ENCODE results near the gene SPNS2.
A peak's percentile ranks its signal among the peaks of the same experiment; 100 is the strongest.

The SPNS2 gene

DNA sequence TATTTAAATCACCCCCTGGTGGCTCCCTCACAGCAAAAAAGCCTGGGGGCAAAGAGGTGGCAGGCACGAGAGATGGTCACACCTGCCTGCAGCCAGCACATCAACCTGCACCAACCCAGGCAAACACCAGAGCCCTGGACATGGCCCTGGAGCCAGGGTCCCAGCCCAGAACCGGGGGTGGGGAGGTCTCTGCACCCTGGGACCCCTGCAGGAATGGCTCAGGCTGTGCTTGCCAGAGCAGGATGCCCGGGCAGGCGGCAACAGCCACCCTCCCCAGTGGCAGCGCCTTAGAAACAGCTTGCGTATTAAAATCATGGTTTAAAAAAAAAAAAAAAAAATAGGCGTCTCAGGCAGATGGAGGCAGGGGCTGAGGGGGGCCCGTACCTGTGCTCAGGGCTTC, 40.3 kb downstream of the SPNS2 start:
- DNase-seq: no peak

DNA sequence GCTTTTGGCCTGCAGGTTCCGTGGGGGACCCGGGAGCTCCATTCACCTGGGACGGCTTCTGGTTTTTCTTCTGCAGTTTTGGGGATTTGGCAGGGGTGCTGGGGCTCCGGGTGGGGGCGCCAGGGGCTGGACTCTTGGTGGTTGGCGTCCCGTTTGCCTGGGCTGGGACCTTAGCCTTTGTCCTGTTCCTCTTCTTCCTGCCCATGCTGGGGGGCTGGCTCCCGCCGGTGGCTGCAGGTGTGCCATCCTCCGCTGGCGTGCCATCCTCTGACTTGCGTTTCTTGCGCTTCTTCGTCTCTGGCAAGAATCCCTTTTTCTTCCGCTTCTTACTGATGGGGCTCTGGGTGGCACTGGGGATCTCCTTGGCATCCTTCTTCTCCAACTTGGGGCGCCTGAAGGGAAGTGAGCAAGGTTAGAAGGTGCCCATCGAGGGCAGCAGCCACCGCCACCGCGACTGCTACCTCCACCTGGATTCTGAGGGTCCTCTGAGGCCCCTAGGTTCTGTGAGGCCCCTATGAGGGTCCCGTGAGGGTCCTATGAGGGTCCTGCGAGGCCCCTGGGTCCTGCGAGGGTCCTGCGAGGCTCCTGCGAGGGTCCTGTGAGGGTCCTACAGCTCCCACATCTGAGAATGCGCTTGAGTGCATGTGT, 41.0 kb downstream of the SPNS2 start:
- no peak for DNase-seq

DNA sequence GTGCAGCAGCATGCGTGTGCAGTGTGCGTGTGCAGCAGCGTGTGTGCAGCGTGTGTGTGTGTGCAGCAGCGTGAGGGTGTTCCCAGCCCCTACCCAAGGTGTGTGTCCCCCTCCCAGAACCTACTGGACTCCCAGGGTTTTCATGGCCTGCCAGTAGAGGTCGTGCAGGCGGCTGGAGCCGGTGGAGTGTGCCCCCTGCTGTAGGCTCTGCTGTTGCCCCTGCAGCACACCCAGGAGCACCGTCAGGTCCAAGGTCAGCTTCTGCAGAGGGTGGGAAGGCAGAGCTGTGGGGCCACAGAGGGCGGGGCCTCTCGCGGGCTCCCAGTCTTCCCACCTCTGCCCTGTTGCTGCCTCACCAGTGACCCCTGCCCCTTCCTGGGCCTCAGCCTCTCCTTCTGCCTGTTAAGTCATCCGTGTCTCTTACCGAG, 41.6 kb downstream of the SPNS2 start:
- peak; percentile 35 for DNase-seq

DNA sequence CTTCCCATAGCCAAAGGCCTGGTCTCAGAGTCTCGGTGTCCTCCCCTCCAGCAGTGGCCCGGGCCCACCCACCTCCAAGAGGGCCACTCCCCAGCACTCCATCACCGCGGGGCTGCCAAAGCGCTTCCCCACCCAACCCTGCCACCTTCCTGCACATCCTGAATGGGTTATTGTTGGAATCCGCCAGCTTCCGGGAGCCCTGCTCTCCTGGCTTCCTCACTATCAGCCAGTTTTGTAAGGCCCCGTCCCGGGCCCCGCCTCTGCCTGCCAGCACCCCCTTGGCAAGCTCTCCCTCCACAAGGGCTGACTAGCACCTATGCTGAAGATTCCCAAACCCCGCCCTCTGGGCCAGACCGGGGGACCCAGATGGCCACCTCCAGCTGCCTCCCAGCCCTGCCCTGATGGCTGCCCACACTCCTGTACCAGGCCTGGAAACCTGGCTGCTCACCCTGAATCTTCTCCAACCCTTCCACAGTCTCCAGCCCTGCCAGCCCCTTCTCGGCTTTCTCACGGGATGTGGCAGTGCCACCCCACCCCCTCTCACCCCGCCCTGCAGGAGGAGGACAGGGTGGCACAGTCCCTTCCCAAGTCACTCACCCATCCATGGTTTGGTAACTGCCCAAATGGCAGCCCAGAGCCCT, 42.1 kb downstream of the SPNS2 start:
- DNase-seq: no peak

DNA sequence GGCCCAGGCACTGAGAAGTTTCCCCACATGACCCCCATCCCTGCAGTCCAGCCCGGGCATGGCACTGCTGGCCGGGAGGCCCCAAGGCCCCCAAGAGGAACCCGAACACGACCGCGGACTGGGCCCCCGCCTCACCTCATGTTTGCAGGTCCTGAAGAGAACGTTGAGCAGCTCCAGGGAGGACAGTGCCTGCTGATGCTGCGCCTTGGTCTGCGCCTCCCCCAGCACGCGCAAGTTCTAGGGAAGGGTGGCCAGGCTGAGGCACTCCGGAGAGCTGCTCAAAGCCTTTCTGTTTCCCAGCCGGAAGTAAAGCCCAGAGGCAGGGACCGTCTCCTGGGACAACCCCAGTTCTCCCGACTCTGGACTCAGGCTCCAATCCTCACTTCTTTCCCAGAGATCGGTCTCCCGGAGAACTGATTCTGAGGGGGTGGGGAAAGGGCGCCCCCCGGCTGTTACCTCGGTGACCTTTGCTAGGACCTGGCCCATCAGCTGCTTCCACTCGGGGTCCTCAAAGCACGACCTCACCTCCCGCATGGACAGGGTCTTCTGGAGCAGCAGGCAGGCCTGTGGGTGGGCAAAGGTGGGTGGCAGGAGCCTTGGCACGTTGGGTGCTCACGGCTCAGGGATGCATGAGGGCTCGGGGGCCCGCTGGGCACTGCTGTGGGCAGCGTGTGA, 42.8 kb downstream of the SPNS2 start:
- no peak for DNase-seq

DNA sequence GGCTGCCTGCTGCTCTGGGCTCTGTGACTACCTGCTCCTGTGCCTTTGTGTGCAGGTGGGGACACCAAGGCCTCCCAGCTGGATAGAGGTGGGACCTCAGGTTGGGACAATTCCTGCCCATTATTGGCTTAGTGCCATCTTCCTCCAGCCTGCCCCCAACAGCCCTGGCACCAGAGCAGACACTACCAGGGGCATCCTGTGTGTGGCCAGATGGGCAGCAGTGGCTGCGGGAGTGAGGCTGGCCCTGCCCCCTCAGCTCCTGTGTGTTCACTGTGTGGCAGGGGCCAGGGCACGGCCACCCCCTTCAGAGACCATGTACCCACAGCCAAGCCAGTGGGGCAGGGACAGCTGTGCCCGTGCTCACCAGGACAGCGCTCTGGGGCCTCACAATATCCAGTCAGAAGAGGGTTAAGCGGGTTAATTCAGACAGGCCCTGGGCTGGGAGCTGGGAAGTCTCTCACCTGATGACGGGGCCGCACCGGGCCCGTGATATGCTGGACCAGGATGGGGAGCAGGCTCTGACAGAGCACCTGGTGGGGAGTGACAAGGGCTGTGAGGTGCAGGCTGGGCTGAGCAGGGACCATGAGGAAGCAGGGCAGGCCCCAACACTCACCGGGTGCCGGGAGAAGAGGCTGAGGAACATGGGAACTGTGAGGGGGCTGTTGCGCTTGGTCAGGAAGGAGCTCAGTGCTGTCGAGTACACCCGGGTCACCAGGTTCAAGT, 43.5 kb downstream of the SPNS2 start:
- DNase-seq: no peak

DNA sequence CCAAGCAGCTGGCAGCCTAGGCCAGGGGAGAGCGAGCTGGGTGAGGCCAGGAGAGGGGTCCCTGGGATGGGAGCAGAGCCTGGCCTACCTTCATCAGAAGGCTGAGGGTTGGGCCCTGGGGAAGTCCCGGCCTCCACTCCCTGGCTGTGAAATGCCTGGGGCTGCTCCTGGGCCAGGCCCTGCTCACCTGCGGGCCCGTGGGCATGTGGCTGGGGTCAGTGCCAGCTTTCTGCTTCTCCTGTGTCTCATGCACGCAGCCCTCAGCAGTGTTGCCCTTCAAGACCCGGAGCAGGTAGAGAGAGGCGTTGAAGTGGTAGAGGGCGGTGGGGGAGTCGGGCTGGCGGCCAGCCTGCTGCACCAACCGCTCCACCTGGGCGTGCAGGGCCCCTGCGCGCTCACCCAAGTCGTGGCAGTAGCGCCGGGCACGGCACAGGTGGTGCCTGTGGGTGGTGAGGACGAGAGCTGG, 44.1 kb downstream of the SPNS2 start:
- no peak for DNase-seq

DNA sequence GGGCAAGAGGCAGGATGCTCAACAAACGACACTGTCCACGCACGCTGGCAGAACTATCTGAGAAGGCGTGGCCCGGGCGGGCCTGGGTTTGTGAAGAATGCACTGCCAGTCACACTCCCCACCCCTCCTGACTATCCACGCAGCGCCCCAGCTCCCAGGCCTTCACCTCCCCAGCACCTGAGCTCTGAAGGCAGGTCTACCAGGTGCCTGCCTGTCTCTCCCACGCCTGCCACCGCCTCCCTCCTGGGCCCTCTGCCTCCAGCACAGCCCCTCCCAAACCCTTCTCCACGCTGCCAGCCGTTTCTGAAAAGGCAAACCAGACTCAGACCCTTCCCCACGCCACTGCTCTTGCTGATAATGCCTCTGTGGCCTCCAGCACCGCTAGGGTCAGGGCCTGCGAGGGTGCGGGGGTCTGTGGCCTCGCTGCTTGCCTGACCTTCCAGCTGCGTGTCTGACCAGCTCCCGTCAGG, 44.9 kb downstream of the SPNS2 start:
- no peak for DNase-seq

DNA sequence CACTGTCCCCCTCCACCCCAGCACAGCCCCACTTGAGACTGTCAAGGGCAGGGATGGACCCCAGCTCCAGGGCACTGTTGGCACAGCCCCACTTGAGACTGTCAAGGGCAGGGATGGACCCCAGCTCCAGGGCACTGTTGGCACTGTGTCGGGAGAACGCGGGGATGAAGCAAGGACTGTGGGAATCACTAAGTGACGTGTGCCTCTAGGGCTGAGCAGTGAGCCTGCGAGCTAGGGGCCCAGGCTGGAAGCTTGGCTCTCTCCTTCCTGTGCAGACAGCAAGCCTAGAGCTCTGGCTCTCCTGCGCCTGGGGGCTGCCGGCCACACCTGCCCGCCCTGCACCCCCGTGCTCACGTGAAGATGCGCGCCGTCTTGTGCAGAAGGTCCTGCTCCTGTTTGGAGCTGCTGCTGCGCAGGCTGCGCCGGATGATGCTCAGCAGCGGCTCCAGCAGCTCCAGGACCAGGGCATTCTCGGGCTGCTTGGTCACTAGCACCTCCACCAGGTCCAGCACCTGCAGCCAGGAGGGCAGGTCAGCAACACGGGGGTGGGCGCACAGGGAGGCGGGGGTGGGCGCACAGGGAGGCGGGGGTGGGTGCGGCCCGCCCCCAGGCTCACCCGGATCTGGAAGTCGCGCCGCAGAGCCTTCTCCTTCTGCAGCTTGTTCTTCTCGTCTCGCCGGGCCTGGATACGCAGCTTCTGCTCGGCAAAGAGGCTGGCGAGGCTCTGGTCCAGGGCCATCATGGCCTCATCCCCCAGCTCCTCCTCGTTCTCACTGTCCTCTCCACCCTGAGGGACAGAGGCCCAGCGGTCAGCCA, 45.7 kb downstream of the SPNS2 start:
- no peak for DNase-seq

DNA sequence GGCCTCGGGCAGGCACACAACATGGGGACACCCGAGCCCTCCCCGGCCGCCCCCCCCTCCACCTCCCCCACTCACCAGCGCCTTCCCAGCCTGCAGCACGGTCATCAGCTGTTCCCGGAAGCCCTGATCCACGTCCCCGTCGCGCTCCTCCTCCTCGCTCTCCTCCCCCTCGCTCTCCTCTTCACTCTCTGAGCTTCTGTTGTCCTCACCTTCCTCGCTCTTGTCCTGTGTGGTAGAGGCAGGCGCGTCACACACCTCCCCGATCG, 46.2 kb downstream of the SPNS2 start:
- DNase-seq: no peak

DNA sequence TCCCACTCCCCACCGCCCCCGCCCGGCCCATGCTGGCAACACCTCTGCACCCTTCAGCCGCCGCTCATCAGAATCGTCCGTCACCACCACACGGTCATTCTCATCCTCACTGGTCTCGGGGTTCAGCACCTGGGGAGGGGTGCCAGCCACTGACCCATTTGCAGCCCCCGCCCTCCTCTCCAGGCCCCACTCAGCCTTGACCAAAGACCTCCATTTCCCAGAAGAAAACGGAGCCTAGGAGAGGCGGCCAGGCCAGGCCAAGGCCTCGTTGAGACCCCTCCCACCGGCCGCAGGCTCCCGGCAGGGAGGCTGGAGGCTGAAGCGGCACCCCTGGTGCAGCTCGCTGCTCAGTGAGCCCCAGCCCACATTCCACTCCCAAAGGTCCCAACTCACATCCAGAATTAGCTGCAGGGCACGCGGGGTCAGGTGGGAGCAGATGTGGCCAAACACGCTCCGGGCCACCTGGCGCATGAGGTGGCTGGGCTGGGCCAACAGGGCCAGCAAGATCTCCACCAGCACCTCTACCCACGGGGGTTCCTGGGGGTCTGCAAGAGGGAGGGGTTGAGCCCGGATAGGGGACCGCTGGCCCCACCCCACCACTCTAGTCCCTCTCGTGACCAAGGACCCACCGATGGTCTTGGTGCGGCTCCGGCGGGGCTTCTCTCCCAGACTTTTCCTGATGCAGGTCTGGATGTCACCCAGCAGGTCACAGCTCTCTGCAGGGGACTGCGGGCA, 46.7 kb downstream of the SPNS2 start:
- DNase-seq: no peak

DNA sequence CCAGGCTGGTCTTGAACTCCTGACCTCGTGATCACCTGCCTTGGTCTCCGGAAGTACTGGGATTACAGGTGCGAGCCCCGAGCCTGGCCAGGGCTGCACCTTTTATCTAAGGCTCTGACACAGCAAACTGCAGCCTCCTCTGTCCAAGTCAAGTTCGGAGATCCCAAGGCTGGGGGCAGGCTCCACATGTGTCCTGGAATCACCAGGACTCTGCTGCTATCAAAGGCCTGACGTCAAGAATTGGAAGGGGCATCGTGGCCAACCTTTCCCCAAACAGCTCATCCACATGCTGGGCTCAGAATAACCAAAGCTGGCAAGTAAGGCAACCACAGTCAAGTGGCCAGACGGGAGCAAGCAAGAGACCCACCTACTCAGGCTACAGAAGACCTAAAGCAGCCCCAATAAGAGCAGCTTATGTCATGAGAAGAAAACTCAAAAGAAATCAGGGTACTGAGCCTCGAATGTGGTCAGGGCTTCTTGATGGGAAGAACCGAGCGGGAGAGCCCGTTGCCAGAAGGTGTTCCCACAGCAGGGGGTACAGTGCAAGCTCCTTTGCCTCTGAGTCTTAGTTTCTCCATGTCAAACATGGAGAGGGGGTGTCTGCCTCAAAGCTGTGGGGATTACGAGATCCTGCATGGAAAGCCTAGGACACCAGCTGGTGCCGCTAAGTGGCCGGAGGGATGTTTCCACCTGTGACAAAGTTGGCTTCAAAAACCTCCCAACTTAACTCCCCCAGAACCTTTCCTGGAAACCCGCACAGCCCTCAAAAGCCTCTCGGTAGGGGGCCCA, 48.6 kb downstream of the SPNS2 start:
- DNase-seq: no peak

DNA sequence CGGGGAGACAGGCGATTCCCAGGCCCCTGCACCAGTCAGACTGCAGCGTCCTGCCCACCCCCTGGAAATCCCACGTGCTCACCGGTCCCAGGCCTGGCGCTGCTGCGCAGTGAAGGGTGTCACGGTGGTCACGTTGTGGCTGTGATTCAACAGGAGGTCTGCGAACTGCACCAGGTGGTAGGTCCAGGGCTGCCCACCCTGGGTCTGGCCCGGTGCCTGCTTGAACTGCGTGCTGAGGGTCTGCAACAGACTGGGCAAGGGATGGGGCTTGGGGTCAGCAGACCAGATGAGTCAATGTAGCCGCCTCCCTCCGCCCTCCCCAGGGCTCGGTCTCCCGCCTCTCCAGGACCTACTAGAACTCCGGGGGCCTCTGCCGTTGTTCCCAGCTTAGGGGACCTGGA, 49.4 kb downstream of the SPNS2 start:
- DNase-seq: no peak

DNA sequence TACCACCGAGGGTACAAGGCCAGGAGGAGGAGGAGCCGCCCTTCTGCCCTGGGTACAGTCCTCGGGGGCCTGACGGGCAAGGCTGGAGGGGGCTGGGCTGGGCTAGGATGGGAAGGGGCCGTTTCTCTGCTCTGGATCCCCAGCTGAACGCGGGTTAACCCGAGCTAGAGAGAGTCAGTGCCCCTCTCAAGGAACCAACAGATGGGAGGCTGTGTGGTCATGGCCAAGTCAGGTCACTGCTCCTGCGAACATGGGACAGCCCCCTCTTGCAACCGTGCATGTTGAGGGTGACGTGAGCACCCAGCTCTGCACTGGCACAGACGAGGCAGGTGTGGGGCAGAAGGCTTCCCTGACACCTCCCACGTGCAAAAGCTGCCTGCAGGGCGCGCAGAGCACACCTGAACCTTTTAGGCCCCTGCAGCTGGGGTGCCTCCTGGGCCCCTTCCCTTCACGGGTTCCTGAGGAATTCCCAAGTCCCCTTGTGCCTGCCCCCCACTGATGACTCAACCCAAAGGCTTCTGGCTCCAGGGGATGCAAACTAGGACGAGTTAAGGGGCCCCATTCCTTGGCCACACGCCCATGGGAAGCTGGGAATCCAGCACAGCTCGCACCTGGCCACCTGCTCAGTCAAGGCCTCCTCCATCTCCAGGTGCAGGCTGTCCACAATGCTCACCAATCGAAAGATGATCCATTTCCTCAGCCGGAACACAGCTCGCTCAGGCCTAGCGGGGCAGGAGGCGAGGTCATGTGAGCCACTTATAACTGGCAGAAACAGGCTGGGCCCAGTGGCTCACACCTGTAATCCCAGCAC, 50.2 kb downstream of the SPNS2 start:
- no peak for DNase-seq

DNA sequence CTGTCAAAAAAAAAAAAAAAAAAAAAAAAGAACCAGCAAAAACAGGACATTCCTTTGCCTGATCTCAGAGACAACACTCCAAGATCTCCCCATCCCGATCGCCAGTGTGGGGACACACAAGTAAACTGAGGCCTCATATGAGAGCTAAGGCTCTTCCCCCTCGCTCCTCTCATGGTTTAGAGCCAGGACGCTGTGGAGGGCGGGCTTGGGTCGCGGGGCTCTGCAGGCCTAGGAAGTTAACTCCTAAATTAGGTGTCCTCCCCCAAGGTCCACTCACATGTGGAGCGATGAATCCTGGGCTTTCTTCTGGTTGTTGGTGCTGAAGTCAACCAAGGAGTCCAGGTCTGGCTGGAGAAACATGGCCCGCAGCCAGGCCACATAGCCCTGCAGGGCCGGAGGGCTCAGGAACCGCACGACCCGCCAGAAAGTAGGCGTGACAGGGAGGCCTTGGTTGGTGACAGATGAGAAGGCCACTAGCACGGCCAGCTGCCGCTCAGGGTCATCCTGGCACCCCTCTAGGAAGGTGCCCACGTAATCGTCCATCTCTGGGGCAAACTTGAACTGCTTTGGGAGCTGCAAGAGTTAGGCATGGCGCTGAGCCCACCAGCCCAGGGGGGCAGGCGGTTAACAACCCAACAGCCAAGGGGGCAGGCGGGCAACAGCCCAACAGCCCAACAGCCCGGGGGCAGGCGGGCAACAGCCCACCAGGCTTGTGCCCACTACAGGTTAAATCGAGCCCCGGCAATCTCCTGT, 51.3 kb downstream of the SPNS2 start:
- DNase-seq: no peak

DNA sequence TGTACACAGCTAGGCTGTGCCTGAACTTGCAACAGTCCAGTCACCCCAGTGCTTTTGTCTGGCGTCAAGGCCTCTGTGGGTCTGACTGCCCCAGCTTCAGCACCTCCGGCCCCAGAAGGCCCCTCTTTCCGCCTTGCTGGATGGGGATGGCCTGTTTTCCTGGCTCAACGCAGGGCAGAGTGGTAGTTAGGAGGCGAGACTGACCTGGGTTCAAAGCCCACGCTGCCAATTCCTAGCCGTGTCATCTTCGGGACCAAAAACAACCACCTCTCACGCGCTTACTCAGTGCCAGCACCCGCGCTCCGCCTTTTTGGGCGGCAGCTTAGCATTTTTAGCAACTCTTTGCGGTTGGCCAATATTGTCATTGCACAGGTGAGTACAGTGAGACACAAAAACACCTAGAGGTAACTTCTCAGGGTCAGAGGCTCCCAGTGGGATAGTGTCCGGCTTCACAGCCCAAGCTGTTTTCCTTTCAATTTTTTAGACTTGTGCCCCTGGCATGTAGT, 51.9 kb downstream of the SPNS2 start:
- no peak for DNase-seq

DNA sequence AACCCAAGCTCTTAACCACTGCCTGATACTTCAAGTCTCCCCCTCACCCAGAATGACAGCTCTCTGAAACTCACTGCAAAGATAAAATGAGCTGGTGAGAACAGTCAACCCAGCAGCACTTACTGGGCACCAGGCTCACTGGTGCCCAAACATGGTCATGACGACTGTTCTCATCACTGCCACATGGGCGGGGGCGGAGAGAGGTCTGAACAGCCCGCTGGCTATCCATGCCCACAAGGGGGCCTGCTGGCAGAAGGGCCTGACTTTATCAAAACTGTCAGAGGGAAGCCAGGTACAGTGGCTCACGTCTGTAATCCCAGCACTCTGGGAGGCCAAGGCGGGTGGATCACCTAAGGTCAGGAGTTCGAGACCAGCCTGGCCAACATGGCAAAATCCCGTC, 52.5 kb downstream of the SPNS2 start:
- DNase-seq: peak; percentile 44

DNA sequence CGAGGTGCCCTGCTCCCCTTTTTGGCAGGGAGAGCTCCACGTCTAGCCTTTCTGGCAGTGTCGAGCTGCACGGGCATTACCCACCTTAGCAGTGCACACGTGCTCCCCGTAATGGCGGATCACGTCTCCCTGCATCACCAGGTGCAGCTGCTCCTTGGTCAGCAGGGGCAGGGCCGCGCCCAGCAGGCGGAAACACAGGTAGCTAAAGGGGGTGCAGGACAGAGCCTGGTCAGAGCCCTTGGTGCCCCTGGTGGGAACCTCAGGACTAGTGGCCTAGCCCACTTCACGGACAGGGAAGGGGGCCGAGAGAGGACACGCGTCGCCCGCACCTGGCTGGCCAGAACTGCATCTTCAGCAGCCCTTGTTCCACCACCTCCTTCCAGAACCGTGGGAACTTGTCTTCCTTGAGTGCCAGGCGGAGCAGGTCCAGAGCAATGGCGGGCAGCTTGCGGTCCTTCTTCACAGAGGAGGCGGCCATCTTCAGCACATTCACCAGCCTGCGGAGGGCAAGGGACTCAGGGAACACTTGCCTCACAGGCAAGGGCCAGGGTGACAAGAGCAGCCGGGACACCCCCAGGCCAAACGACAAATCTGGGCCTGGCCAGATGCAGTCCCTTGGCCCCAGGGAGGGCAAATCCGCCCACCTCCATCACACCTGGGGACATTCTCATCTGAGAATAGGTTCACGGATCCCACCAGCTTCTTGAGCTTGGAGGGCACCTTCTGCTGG, 53.3 kb downstream of the SPNS2 start:
- DNase-seq: no peak

DNA sequence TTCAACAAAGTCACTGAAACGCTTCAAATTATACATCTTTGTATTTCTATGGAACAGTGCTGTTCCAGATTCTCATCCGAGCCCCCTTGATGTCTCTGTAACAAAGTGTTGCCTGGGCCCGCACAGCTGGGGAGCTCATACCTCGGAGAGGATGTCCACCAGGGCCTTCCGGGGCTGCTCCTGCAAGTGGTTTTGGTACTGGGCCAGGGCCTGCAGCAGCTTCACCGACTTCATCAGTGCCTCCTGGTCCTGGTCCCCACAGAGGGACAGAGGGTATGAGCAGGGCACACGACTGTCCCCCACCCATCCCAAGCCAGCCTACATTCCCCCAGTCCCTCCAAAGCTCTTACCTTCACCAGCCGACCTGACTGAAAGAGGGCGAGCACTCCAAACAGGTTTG, 55.0 kb downstream of the SPNS2 start:
- DNase-seq: no peak
